HG02884 (cell line): Measurements from ENCODE around the gene SRP9.
"Not testable (repeated sequence)": the region's sequence is repeated elsewhere in the genome, so short reads cannot be mapped to it uniquely, and the experiment has no call there.

Experiments
- ATAC-seq: cut with Tn5 transposase; IDR thresholded peaks from one replicate; pipeline ENCODE4 v1.9.1; 2021; ENCODE audit warnings: mild to moderate bottlenecking, moderate library complexity; ENCODE audit not compliant: unreplicated experiment

Gene SRP9

DNA sequence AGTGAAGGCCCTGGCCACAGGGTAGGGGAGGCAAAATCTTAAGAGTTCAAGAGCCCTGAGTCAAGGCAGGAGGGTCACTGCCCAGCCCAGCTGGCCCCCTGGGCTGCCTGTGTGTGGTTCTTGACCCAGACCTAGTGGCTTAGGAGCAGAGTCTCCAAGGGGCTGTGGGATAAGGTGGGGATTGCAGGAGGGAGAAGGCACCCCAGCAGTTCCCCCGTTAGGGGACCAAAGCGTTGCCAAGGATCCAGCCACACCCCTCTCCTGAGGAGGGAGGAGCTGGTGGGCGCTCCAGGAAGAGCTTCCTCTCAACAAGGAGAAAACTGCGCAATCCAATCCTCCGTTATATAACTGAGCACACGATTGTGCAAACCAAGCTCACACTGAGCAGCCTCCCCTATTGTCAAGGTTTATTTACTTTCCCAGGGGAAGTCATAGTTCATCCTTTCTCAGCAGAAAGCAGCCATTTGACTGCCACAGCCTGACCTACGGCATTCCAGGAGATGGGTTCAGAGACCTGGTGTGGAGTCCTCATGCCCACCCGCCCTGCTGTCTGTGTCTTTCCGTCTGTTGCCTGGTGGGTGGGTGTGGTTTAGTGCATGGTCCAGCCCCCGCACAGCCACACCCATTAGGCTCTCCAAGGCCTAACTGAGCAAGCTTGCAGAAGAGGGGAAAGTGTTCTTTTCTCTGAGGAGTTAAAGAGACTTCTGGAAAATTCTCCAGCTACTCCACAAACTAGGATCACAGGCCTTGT is 35.8 kb downstream of the SRP9 start:
- no peak for ATAC-seq

GRCh38 chr1:225814381-225814780 is 36.8 kb downstream of the SRP9 start:
- ATAC-seq: no peak

DNA sequence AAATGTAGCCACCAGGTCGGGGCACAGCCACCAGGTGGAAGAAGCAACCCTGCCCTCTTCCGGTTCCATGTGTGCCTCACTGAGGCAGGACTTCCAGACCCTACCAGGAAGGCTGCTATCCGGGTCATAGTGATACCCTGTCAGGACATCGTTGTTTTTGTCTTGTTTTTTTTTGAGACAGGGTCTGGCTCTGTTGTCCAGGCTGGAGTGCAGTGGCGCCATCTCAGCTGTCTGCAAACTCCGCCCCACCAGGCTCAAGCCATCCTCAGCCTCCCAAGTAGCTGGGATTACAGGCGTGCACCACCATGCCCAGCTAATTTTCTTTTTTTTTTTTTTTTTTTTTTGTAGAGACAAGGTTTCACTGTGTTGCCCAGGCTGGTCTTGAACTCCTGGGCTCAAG is 37.5 kb downstream of the SRP9 start:
- ATAC-seq: not testable (repeated sequence)

DNA sequence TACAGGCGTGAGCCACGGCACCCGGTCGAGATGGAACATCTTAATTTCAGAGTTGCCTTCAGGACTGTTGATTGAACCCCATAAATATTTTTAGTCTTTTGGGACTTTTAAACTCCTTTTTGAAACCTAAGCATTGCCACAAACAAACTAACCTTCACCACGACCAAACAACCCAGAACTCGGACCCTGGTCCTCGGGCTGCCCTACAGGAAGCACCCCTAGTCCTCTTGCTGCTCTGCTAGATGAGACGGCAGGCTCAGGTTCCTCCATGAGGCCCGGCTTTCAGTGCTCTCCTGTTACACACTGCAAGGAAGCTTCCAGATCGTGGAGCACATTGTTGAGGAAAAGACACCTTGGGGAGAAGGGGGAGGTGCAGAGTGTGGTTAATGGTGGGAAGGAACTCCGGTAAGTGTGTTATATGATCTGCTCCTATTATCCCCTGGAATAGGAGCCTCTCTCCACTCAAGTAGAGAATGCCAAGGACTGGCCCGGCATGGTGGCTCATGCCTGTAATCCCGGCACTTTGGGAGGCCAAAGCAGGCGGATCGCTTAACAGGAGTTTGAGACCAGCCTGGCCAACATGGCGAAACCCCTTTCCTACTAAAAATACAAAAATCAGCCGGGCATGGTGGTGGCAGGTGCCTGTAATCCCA is 38.0 kb downstream of the SRP9 start:
- no peak for ATAC-seq

- ATAC-seq: no peak
Observed at GRCh38 chr1:225816643-225817538, 39.3 kb downstream of the SRP9 start.

- no peak for ATAC-seq
Observed at GRCh38 chr1:225817611-225818061, 40.0 kb downstream of the SRP9 start.

DNA sequence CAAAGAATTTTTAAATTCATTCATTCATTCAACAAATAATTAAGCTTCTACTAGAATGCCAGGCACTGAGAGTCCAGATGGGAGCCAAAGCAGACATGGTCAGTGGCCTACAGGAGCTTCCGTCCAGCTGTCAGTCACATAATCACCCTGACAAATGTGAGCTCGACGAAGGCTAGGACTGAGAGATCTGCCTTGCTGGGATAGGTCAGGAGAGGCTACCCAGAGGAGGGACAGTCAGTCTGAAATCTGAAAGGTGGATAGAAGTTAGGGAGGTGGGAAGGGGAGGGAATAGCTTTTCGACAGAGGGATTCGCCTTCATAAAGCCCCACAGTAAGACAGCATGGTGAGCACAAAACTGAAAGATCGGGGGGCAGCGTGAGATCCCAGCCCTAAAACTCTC is 40.6 kb downstream of the SRP9 start:
- no peak for ATAC-seq

DNA sequence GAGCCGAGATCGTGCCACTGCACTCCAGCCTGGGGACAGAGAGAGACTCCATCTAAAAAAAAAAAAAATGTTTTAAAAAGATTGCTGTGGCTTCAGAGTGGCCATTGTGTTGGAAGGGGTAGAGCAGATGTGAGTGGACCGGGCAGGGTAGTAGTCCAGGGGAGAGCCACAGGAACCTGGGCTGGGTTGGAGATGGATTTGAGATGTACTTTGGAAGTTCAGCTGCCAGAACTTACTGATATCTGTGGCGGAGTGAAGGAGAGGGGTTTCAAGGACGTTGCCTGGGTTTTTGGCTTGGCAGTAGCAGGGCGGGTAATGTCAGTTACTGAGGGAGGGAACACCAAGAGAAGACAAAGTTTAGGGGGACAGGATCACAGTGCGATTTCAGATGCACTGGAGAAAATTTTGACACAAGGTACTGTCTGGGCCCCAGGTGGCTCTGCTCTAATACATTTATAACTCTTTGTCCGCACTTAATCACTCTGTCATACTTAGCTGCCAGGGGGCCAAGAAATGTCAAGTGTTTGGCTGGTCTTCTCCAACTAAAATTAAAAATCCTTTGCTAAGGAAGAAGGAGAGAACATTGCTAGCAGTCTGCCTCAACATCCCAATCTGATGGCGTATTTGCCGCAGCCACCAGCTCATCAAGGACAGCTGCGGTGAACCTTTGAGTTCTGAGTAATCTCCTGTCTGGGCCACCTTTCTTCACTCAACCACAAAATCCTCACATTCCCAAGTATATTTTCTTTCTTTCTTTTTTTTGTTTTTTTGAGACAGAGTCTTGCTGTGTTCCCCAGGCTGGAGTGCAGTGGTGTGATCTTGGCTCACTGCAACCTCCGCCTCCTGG is 41.9 kb downstream of the SRP9 start:
- no peak for ATAC-seq

- ATAC-seq: no peak
Observed at GRCh38 chr1:225820522-225821120, 43.0 kb downstream of the SRP9 start.

- no peak for ATAC-seq
Observed at GRCh38 chr1:225822655-225823403, 45.2 kb downstream of the SRP9 start.

- no peak for ATAC-seq
Observed at GRCh38 chr1:225823811-225824261, 46.2 kb downstream of the SRP9 start.

- ATAC-seq: no peak
Observed at GRCh38 chr1:225824533-225824941, 46.9 kb downstream of the SRP9 start.

DNA sequence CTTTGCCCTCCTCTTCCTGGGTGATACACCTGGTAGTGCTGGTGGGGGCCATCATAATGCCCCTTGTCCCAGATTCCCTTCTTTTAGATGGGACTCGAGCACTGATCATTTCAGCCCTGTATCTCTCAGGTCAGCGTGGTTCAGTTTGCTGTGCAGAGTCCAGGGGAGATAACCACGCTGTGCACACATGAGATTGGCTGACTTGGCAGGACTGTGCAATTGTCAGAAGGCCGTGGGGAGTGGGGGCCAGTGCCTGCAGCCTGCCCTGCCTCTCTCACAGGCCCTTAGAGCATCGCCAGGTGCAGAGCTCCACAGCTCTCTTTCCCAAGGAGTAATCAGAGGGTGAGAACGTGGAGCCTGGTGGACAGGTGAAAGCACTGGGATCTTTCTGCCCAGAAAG is 47.5 kb downstream of the SRP9 start:
- no peak for ATAC-seq

- ATAC-seq: no peak
Observed at GRCh38 chr1:225825607-225826007, 48.0 kb downstream of the SRP9 start.

DNA sequence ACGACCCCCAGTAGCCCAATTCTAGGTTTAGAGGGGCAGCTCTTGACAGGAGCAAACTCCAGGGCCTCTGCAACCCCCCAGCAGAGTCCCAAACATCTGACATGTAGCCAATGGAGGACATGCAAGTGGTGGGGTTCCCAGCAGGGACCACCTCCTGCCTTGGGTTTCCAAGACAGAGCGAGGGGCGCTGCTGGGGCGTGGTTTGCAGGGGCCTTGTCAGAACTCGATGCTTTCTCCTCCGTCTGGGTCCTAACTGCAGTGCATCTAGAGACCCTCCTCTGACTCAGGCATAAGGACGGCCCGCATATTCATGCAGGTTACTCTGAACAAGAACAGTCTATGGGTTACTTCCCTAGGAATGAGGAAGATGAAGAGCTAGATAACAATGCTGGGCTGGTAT is 49.5 kb downstream of the SRP9 start:
- no peak for ATAC-seq

- no peak for ATAC-seq
Observed at GRCh38 chr1:225828706-225829345, 51.2 kb downstream of the SRP9 start.

- ATAC-seq: no peak
Observed at GRCh38 chr1:225830841-225831240, 53.2 kb downstream of the SRP9 start.

DNA sequence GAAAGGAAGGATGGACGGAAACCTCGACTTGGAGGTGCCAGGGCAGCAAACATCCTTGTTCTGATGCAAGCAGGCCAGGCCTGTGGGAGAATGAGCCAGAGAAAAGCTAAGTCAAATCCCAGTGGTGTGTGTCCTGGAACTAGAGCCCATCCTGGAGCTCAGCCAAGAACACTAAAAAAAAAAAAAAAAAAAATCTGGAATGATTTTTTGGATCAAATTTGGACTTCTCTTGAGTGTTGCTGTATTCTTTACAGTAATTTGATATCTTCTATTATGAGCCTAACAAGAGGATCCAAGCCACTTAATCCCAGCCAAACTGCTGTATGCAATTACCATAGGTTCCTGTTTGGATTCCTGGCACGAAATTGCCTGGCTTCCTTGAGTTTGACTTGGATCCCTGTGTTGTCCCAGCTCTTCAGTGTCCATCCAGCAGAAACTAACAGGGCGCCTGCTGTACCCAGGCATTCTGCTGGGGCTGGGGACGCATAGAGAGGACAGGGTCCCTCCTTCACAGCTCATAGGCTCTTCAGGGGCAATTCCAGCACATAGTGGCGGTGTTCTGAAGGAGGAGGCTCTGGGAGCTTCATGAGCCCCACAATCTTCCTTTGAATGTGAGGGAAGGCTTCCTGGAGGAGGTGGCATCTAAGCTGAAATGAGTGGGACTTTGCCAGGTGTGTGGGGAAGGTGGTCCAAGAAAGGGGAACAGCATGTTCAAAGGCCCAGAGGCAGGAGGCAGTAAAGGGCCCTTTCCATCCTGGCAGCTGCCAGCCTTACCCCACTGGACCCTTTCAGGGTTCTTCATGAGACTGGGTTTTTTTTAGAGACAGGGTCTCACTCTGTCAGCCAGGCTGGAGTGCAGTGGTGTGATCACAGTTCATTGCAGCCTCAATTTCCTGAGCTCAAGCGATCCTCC is 57.0 kb downstream of the SRP9 start:
- no peak for ATAC-seq
